WTC11 (cell line): Measurements from ENCODE around the gene PSMC4.

Experiments used
- CREB1 ChIP-seq: sonication (generic); formaldehyde crosslinking; IDR thresholded peaks from 2 replicates; pipeline ENCODE4 v1.8.0; 2023; ENCODE audit warnings: mild to moderate bottlenecking, missing genetic modification reagents
- CREM ChIP-seq: sonication (generic); formaldehyde crosslinking; IDR thresholded peaks from 2 replicates; pipeline ENCODE4 v1.8.1; 2022; ENCODE audit warnings: mild to moderate bottlenecking, missing genetic modification reagents, moderate library complexity
- FOXK1 ChIP-seq: sonication (generic); formaldehyde crosslinking; IDR thresholded peaks from 2 replicates; pipeline ENCODE4 v1.8.0; 2022; ENCODE audit warnings: mild to moderate bottlenecking, moderate library complexity, missing genetic modification reagents
- IRF1 ChIP-seq: sonication (generic); formaldehyde crosslinking; IDR thresholded peaks from 2 replicates; pipeline ENCODE4 v1.8.0; 2023; ENCODE audit warnings: missing genetic modification reagents
- IRF2 ChIP-seq: sonication (generic); formaldehyde crosslinking; IDR thresholded peaks from 2 replicates; pipeline ENCODE4 v1.8.0; 2022; ENCODE audit warnings: low read depth, missing genetic modification reagents, borderline replicate concordance
- TCF7 ChIP-seq: sonication (generic); formaldehyde crosslinking; IDR thresholded peaks from 2 replicates; pipeline ENCODE4 v1.8.0; 2022; ENCODE audit warnings: mild to moderate bottlenecking, low read depth, missing genetic modification reagents, moderate library complexity
- ZNF121 ChIP-seq: sonication (generic); formaldehyde crosslinking; IDR thresholded peaks from 2 replicates; pipeline ENCODE4 v1.8.0; 2023; ENCODE audit warnings: missing genetic modification reagents
- ZNF138 ChIP-seq: sonication (generic); formaldehyde crosslinking; conservative IDR thresholded peaks from 2 replicates; pipeline ENCODE4 v1.8.1; 2022; ENCODE audit warnings: mild to moderate bottlenecking, moderate library complexity, missing genetic modification reagents
- TF ChIP-seq, protein P1 (sequence below): fragments of 200-600 bp; IDR thresholded peaks from 2 replicates; pipeline ENCODE4 v1.8.0; 2022; ENCODE audit warnings: antibody characterized with exemption
- TF ChIP-seq, protein P2 (sequence below): sonication (generic); formaldehyde crosslinking; IDR thresholded peaks from 2 replicates; pipeline ENCODE4 v1.8.0; 2022; ENCODE audit warnings: mild to moderate bottlenecking, missing genetic modification reagents

DNA sequence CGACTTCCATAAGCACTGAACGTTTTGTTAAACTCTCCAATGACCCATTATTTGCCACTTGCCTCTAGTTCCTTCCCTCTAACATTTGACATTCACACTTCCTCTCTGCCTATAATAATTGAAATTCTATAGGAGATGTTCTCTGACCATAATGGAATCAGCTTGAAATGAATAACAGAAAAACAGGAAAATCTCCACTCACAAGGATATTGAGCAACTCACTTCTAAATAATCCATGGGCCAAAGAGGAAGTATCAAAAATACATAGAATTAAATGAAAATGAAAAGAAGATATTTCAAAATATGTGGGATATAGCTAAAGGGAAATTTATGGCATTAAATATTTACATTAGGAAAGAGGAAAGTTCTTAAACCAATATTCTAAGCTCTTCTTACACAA lies 33.2 kb upstream of the PSMC4 start:
- TF ChIP-seq IRF2 (CRISPR knock-in tag) = no peak
- no peak for TF ChIP-seq ZNF121 (CRISPR knock-in tag)
- TF ChIP-seq TCF7 (CRISPR knock-in tag) = no peak
- TF ChIP-seq, protein P1, sequence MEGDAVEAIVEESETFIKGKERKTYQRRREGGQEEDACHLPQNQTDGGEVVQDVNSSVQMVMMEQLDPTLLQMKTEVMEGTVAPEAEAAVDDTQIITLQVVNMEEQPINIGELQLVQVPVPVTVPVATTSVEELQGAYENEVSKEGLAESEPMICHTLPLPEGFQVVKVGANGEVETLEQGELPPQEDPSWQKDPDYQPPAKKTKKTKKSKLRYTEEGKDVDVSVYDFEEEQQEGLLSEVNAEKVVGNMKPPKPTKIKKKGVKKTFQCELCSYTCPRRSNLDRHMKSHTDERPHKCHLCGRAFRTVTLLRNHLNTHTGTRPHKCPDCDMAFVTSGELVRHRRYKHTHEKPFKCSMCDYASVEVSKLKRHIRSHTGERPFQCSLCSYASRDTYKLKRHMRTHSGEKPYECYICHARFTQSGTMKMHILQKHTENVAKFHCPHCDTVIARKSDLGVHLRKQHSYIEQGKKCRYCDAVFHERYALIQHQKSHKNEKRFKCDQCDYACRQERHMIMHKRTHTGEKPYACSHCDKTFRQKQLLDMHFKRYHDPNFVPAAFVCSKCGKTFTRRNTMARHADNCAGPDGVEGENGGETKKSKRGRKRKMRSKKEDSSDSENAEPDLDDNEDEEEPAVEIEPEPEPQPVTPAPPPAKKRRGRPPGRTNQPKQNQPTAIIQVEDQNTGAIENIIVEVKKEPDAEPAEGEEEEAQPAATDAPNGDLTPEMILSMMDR = no peak
- TF ChIP-seq CREB1 (CRISPR knock-in tag) = no peak
- TF ChIP-seq, protein P2, sequence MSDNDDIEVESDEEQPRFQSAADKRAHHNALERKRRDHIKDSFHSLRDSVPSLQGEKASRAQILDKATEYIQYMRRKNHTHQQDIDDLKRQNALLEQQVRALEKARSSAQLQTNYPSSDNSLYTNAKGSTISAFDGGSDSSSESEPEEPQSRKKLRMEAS (CRISPR knock-in tag) = no peak
- no peak for TF ChIP-seq CREM (CRISPR knock-in tag)
- TF ChIP-seq FOXK1 (CRISPR knock-in tag) = no peak
- no peak for TF ChIP-seq ZNF138 (CRISPR knock-in tag)
- no peak for TF ChIP-seq IRF1
